Measurements from ENCODE around the gene EIF1B. TPM values are rescaled to one million over a fixed set of nuclear protein-coding genes. Genes with fewer than 3 reads are reported as not detected.

EIF1B gene
- total RNA-seq, 2 experiments from 2014 or later = 112 to 120 TPM

DNA sequence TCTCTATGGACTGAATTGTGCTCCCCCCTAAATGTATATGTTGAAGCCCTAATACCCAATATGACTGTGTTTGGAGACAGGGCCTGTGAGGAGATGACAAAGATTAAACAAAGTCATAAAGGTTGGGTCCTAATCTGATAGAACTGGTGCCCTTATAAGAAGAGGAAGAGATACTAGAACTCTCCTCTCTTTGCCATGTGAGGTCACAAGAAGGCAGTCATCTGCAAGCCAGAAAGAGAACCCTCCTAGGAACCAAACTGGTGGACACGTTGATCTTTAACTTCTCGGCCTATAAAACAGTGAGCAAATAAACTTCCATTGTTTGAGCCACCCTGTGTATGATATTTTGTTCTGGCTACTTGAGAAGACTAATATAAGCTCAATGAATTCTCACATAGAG, 45.9 kb downstream of the EIF1B start:
- DNase-seq (no peak), ATAC-seq (ENCODE audit: poor library complexity) (no peak)
- Histone ChIP-seq H3K27me3 (ENCODE audit: control insufficient read depth in 1 of 2, insufficient read depth in 2 of 2, low read length in 2 of 2) (peaks cover 2 to 5% of the 10 kb centered on the region in 2 experiments), H3K4me3 (ENCODE audit: low read length) (no peak overlapping the region), H3K36me3 (ENCODE audit: insufficient read depth, low read length) (no peaks in the 10 kb centered on the region), H3K9me3 (ENCODE audit: control insufficient read depth in 1 of 2, insufficient read depth in 1 of 2, low read length in 2 of 2) (peaks cover 0 to 5% of the 10 kb centered on the region in 2 experiments), H3K4me1 (ENCODE audit: insufficient read depth, low read length) (no peaks in the 10 kb centered on the region), H3K27ac (ENCODE audit: low read depth in 1 of 2, low read length in 2 of 2) (no peak overlapping the region)
- peaks cover 1% of the 10 kb centered on the region for H3K9me3 Mint-ChIP-seq
- H3K4me3 Mint-ChIP-seq = no peak overlapping the region
- H3K27me3 Mint-ChIP-seq = peaks cover 43% of the 10 kb centered on the region
- TF ChIP-seq CTCF (IDR thresholded peaks at IDR 0.05) = no peak
- ChIA-PET POLR2A (no interaction called here), CTCF (no interaction called here)
- no peaks in the 10 kb centered on the region for H3K4me1 Mint-ChIP-seq (ENCODE audit: low read depth)
- H3K36me3 Mint-ChIP-seq (ENCODE audit: low read depth) = no peaks in the 10 kb centered on the region
- intact Hi-C loops (cut with DNase I, micrococcal nuclease) = no loop called here
- H3K27ac Mint-ChIP-seq = no peak overlapping the region

DNA sequence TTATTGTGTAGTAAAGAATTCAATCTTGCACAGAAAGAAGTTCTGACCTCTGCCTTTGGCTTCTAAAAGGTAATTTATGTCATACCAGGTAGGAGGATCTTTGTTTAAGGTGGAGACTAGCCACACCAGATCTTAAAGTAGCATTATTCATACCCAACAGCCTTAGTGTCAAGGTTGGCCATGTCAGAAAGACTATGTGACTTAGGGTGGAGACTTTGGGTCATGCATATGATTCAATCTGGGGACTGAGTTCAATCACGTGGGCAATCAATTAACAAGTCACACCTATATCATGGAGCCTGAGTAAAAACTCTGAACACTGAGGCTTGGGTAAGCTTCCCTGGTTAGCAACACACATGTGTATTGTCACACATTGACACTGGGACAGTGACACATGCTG, 48.9 kb downstream of the EIF1B start:
- H3K27me3 Mint-ChIP-seq = peaks cover 42% of the 10 kb centered on the region
- TF ChIP-seq CTCF (IDR thresholded peaks at IDR 0.05) = no peak
- peaks cover 1% of the 10 kb centered on the region for H3K9me3 Mint-ChIP-seq

More for the DNA sequence above, 48.9 kb downstream of the EIF1B start:
- H3K4me1 Mint-ChIP-seq (ENCODE audit: low read depth) = no peaks in the 10 kb centered on the region
- H3K27ac Mint-ChIP-seq = no peak overlapping the region
- ChIA-PET CTCF (no interaction called here), POLR2A (no interaction called here)
- Histone ChIP-seq H3K27me3 (ENCODE audit: control insufficient read depth in 1 of 2, insufficient read depth in 2 of 2, low read length in 2 of 2) (peaks cover 2 to 5% of the 10 kb centered on the region in 2 experiments), H3K4me1 (ENCODE audit: insufficient read depth, low read length) (no peaks in the 10 kb centered on the region), H3K36me3 (ENCODE audit: insufficient read depth, low read length) (no peaks in the 10 kb centered on the region), H3K4me3 (ENCODE audit: low read length) (no peak overlapping the region), H3K9me3 (ENCODE audit: control insufficient read depth in 1 of 2, insufficient read depth in 1 of 2, low read length in 2 of 2) (no peaks in the 10 kb centered on the region), H3K27ac (ENCODE audit: low read depth in 1 of 2, low read length in 2 of 2) (no peak overlapping the region)
- intact Hi-C loops (cut with DNase I, micrococcal nuclease) = no loop called here
- H3K4me3 Mint-ChIP-seq = no peak overlapping the region
- DNase-seq = no peak
- H3K36me3 Mint-ChIP-seq (ENCODE audit: low read depth) = no peaks in the 10 kb centered on the region
- no peak for ATAC-seq (ENCODE audit: poor library complexity)

Other genes with a start within 250 kb of the EIF1B start
- not detected for gene ENTPD3, start 77.5 kb downstream of the EIF1B start, total RNA-seq
- 1,000 to 10,000 TPM; 3,546 to 3,721 TPM for gene RPL14, start 147.6 kb downstream of the EIF1B start, total RNA-seq
- gene ZNF619, start 167.4 kb downstream of the EIF1B start, total RNA-seq = 1 to 10 TPM; 2.6 to 2.9 TPM
- 1 to 10 TPM in 1 of 2 experiments, under 1 TPM in 1; 0.82 to 1.0 TPM for gene ZNF620, start 196.3 kb downstream of the EIF1B start, total RNA-seq
- 1 to 10 TPM; 8.6 to 8.8 TPM for gene ZNF621, start 215.3 kb downstream of the EIF1B start, total RNA-seq